ENCODE data around the gene PIK3CA.
"Not testable (repeated sequence)": the region's sequence is repeated elsewhere in the genome, so short reads cannot be mapped to it uniquely, and the experiment has no call there.

The PIK3CA gene

DNA sequence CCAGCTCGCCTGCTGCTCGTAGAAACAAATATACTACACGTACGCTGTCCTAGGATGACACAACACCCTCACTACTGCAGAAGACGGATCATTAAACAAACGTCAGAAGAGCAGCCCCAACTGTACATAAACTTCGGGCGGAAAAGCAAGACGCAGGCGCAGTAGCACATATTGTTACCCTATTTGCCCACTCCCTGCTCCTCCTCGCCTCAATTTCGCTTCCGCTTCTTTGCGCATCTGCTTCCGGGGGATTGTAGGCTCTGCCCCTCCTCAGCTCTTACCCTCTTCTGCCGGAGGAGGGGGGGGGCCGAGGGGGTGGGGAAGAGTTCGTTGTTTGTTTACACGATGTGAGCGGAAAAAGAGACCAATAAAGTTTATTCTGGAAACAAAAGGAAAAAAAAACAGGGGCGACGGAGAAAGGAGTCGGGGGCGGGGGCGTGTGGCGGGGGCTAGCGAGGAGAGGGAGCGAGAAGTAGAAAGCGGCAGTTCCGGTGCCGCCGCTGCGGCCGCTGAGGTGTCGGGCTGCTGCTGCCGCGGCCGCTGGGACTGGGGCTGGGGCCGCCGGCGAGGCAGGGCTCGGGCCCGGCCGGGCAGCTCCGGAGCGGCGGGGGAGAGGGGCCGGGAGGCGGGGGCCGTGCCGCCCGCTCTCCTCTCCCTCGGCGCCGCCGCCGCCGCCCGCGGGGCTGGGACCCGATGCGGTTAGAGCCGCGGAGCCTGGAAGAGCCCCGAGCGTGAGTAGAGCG, at the start of gene PIK3CA:
Gene PIK3CA (plus strand): TSS at position 485 of the 743 bp plus-strand sequence. CDS start 50,469 bp downstream, outside the sequence.
- DNase-seq: peak; percentile 66 to 89 (median 82)

DNA sequence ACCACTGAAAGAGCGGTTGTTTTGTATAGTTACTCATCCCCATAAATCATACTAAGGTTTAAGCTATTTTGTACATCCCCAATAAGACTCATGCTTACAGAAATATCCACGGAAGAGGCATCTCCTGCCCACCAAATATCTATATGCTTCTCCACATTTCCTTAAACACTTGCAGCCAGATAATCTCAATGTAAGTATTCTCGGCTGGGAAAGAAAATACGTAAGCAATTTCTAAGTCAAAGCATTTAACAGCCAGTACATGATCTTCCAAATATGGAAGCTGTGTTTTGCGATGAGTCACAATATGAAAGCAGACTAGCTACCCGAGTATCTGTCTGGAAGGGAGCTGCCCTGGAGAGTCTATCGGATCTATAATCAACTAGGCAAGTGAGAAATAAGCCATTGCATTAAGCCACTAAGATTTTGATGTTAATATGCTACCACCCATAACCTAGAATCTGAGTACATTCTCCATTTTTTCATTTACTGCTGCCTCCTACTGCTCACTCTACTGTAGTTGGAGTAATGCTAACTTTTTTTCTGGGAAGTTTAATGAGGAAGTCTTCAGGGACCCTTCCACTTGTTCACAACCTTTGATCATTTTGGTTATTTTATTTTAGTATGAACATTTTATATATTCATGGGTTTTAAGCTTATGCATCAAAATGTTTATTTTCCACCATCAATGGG, 49.6 kb upstream of the PIK3CA start:
- DNase-seq: no peak

DNA sequence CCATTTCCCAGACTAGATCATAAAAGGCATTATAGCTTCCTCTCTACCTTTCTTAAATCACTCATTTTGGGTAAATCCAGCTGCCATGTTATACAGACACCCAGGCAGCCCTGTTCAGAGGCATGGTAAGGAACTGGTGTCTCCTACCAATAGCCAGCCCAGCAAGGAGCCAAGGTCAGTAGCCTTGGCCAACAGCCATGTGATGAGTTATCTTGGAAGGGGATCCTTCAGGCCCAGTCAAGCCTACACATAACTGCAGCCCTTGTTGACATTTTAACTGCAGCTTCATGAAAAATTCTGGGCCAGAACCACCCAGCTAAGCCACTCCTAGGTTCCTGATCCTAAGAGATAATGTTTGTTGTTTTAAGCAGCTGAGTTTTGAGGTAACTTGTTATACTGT, 47.5 kb upstream of the PIK3CA start:
- DNase-seq: no peak

DNA sequence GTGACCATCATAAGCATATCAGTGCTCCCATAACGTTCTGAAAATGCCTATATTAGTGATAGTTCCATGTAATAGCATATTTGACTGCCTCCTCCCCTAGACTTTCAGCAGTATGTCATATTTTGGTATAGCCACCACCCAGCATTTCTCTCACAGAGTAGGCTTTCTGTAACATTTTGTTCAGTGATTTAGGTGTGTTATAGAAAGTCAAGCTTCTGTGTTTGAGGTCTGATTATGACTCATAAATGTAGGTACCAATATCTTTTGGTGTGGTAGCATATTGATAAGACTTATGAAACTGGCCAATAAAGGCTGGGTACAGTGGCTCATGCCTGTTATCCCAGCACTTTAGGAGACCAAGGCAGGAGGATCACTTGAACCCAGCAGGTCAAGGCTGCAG, 42.3 kb upstream of the PIK3CA start:
- no peak for DNase-seq

DNA sequence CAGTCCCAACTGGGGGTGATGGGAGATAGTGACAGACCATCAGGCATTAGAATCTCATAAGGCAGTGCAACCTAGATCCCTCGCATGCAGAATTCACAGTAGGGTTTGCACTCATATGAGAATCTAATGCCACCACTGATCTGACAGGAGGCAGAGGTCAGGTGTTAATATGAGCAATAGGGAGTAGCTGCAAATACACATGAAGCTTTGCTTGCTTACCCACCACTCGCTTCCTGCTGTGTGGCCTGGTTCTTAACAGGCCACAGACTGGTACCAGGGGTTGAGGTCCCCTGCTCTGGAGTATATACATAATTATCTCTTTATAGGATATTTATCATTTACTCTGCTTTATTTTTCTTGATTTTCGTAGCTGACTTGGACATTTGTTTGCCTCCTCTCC, 40.5 kb upstream of the PIK3CA start:
- DNase-seq: no peak

GRCh38 chr3:179108086-179108485, 40.1 kb upstream of the PIK3CA start:
- DNase-seq: no peak

DNA sequence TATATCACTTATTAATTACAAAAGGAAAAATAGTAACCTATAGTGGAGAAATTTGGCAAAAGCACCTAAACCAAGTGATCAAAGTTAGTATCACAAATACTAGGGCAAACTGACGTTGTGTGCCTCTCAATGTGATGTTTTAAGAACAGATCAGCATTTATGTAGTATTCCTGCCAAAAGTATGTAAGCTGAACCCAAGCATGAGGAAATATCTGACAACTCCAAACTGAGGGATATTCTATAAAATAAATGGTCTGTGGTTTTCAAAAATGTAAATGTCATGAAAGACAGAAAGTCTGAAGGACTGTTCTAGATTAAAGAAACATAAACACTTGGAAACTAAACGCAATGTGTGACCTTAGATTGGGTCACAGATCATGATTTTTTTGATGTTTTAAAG, 34.3 kb upstream of the PIK3CA start:
- DNase-seq: no peak

GRCh38 chr3:179115444-179115843, 32.7 kb upstream of the PIK3CA start:
- not testable (repeated sequence) for DNase-seq

DNA sequence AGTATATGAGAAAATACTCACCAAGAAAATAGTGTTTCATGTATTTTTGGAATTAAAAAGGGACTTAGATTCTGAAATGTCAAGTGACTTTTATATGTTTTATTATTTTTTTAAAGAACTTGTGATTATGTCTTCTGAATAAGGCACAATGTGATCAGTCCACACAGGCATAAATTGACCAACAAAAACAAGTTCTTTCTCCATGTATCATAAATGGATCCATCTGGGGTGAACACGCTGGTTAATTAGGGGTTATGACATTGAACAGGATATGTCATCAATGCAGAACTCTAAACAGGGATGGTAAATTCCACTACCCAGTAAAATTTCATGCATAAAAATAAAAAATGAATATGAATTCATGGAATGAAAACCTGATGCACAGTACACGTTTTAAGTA, 31.3 kb upstream of the PIK3CA start:
- no peak for DNase-seq

- DNase-seq: not testable (repeated sequence)
Measured at GRCh38 chr3:179132191-179132890, 15.8 kb upstream of the PIK3CA start.

- no peak for DNase-seq
Measured at GRCh38 chr3:179133575-179133974, 14.6 kb upstream of the PIK3CA start.

- no peak for DNase-seq
Measured at GRCh38 chr3:179136195-179136594, 12.0 kb upstream of the PIK3CA start.

DNA sequence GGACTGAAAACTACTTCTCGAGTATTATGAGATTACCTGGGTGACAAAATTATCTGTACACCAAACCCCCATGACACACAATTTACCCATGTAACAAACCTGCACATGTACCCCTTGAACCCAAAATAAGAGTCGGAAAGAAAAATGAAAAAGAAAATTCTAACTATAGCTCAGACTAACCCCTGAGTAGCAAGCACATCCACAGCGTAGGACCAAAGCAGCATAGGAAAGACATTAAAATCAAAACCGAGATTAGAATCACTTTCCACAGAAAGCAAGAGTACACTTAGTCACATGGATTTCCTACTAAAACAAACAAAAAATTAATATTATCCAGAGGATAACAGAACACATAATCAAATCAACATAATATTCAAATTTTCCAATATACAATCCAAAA, 6.3 kb upstream of the PIK3CA start:
- DNase-seq: no peak

DNA sequence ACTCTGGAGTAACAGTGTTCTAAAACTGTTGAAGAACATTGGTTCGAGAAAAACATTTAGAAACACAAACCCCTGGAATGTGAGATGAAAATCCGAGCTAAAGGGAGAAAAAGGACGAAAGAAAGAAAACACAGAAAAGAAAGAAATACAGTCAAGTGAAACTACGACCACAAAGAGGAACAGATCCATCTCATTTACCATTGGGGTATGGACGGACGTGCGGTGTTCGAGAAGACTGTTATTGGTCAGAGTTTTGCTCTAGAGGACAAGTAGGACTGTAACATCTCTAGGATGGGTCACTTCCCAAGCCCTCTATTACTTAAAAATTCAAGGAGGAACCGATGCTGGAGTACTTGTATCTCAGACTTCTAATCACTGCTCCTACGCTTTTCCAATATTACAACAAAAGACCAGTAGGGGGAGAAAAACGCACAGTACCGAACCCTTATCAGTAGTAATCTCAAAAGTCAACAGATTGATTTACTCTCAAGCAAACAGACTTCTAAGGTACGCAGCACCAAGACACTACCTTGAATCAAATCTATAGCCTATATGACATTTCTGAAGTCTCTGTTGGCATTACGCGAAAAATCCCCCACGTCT, 1.1 kb upstream of the PIK3CA start:
- DNase-seq: no peak

DNA sequence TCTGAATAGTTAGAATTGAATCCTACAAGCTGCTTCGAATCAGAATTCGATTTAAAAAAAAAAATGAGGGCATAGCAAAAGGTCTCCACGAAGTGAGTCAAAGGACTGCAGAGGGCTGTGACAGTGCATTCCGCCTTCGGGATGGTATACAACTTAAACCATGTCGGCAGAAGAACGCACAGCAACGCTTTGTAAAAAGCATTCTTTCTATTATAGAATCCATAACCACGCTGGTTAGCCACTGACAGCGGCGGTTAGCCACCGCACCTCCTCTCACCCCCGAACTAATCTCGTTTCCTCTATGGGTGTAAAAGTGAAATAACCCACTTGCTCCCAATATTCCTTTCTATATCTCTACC, 664 bp upstream of the PIK3CA start:
- peak in 2 of 4 experiments; percentile 34 to 40 for DNase-seq

DNA sequence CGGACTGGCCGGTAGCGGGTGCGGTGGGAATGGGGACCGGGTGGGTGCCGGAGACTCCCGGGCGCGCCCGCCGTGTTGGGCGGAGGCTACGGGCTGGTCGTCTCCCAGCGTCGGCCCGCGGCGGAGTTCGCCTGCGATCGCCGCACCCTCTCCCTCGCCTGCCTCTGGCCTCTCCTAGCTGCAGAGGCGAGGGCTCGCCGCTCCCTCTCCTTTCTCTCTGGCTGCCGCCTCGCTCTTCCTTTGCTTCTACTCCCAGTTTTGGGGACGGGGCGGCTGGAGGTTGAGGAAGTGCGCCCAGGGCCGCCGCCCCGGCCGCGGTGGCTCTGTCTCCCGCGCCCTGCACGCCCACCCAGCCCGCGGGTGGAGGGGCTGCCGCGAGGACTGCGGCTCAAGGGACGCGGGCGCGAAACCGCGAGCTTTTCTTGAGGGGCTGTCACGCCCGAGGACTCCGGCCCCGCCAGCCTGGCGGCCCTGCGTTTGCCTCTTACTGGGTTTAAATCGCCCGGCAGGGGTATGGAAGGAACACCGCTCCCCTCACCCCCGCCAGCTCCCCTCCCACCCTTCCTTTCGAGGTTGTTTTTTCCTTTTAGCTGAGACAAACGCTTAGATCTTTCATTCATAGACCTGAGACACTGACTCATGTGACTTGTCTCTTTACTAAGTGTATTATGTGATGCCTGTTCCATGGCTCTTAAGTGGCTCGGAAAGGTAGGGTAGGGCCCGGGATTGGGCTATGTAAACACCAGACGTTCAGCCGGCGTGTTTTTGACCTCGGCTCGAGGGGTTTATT, 654 bp downstream of the PIK3CA start:
- DNase-seq: peak; percentile 15 to 56 (median 38)

- peak in 2 of 4 experiments; percentile 1 to 6 for DNase-seq
Measured at GRCh38 chr3:179149406-179149867, 1.3 kb downstream of the PIK3CA start.

DNA sequence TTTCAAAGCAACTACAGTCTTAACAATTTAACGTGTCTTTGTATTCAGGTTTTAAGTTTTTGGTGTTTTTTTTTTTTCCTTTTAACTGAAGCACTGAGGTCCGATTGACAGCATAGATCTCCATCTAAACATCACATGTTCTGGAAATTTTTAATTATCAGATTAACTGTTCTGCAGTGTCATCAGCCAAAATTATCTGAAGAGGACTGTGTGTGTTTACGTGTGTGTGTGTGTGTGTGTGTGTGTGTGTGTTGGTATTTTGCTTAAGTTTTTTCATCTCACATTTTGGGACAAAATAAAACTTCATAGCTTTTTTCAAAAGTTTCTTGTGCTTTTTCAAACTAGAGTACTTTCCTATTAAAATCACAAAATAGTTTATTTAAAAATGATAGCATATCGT, 1.8 kb downstream of the PIK3CA start:
- DNase-seq: no peak

DNA sequence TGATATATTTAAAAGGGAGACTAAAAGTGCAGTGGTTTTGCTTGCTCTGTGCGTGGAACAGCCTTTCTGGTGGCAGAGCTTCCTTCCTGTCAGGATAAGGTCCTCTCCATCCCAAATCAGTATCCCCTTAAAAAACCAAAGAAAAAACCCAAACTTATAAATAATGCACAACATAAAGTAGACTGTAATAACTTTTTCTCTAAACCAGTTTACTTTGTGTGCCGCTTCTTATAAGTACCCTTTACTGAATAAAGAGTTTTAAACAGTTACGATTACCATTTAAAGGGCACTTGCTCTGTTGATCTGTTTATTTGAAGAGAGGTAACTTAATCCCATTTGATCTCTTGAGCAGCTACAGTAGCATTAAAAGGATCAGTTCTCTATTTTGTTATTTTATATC, 2.5 kb downstream of the PIK3CA start:
- DNase-seq: no peak

DNA sequence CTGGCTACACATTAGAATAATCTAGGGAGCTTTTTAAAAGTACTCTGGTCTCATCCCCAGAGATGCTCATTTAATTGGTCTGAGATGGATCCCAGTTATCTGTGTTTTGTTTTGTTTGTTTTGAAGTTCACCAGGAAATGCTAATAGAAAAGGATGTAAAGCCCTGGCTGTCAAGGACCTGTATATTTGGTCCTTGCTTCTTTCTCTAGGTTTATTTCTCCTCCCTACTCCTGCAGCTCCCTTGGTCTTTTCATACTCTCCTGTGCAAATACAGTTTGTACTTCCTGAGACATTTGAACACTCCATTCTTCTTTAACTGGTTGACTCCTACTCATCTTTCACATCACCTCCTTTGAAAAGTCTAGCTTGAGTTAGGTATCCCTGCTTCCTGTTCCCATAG, 3.3 kb downstream of the PIK3CA start:
- no peak for DNase-seq

- DNase-seq: no peak
Measured at GRCh38 chr3:179156170-179156569, 8.0 kb downstream of the PIK3CA start.

DNA sequence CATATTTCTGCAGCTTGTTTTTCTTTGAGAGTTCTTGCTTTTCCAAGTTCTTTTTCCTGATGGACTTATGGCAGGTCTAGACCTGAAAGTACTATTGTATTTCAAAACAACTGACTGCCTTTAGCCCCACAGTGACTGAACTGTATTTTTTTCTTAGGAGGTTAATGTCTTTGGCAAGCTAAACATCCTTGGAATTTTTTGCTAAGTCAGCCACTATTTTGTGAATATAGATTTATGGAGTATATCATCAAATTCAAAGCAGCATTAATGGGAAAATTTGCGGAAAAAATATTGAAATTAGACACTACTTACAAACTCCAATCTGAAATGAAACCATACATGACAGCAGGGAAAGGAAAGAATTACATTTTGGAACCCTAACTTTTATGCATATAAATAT, 8.6 kb downstream of the PIK3CA start:
- DNase-seq: no peak

Data from activated CD4-positive, CD25-positive, alpha-beta regulatory T cell (primary cell).